ENCODE measurements around the gene ASTN2. TPM values are rescaled to one million over a fixed set of nuclear protein-coding genes. Genes with fewer than 3 reads are reported as not detected.

The ASTN2 gene, protein sequence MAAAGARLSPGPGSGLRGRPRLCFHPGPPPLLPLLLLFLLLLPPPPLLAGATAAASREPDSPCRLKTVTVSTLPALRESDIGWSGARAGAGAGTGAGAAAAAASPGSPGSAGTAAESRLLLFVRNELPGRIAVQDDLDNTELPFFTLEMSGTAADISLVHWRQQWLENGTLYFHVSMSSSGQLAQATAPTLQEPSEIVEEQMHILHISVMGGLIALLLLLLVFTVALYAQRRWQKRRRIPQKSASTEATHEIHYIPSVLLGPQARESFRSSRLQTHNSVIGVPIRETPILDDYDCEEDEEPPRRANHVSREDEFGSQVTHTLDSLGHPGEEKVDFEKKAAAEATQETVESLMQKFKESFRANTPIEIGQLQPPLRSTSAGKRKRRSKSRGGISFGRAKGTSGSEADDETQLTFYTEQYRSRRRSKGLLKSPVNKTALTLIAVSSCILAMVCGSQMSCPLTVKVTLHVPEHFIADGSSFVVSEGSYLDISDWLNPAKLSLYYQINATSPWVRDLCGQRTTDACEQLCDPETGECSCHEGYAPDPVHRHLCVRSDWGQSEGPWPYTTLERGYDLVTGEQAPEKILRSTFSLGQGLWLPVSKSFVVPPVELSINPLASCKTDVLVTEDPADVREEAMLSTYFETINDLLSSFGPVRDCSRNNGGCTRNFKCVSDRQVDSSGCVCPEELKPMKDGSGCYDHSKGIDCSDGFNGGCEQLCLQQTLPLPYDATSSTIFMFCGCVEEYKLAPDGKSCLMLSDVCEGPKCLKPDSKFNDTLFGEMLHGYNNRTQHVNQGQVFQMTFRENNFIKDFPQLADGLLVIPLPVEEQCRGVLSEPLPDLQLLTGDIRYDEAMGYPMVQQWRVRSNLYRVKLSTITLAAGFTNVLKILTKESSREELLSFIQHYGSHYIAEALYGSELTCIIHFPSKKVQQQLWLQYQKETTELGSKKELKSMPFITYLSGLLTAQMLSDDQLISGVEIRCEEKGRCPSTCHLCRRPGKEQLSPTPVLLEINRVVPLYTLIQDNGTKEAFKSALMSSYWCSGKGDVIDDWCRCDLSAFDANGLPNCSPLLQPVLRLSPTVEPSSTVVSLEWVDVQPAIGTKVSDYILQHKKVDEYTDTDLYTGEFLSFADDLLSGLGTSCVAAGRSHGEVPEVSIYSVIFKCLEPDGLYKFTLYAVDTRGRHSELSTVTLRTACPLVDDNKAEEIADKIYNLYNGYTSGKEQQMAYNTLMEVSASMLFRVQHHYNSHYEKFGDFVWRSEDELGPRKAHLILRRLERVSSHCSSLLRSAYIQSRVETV (N-terminal part only)
- polyA plus RNA-seq (ENCODE audit: insufficient read length) = 4.5 TPM

DNA sequence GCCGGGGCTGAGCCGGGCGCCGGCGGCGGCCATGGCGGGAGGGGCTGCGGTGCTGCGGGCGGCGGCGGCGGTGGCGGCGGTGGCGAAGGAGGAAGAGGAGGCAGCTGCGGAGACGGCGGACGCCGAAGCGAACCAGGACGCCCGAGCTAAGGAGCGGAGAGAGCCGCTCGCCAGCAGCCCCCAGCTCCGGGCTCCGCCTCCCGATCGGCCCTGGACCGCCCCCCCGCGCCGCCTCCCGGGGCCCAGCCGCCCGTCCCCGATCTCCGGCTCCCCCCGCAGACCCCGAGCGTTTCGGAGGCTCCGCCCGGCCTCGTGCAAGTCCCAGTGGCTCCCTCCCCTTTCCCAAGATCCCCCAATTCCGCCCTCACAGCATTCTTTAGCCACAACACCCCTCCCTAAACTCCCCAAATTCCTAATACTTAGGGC, at the start of gene ASTN2:
Gene ASTN2 (minus strand): TSS at position 152 of the 426 bp plus-strand sequence. CDS start 119 bp downstream, at position 33.
- no peak for DNase-seq (ENCODE audit: low read depth)

GRCh38 chr9:117462861-117463260, 48.0 kb upstream of the ASTN2 start:
- DNase-seq (ENCODE audit: low read depth) = no peak

DNA sequence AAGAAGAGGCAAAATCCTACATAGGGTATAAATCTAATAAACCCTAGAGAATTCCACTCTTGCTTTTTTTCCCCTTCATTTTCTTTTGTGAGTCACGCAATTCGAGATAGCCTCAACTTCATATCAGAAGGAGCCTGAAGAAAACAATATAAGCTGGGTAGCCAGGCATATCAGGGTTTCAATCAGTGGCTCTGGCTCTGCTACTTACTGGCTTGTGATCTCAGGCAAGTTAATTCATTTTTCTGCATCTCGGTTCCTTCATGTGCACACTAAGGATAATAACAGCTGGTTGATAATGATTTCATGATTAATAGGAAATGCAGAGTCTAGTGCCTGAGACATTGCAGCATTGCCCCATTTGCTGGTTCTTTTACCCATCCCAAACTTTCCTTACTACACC, 46.5 kb upstream of the ASTN2 start:
- DNase-seq (ENCODE audit: low read depth) = no peak

DNA sequence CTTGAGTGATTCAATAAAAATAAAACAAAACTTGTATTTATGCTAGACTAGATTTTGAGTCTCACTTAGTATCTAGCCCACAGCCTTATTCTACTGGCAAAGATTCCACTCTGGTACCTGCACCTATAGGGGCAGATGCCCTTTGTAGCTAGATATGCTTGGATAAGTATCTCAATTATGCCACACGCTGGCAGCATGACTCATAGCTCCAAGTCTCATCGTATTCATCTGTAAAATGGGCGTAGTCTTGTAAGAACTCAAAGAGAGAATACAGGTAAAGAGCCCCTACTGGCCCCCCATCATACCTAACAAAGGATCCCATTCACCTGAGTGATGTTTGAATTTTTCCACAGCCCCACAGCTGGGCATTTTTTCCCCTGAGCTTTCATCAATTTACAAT, 45.9 kb upstream of the ASTN2 start:
- no peak for DNase-seq (ENCODE audit: low read depth)

DNA sequence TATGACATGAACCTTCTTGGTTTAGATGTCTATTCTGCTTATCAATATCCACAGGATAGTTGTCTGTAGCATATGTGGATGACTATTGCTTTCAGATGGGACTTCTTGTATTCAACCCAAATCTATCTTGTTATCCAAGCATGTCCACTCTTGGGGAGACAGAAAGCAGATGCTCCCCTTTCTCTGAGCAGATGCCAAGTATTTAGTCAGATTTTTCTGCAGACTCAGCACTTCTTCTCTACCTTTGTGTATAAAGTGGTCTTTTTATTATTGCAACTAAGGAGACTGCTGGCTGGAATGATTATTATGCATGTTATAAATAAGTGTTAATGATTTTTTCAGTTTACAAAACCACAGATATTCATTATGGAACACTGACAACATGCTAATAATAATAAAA, 45.1 kb upstream of the ASTN2 start:
- no peak for DNase-seq (ENCODE audit: low read depth)

GRCh38 chr9:117458066-117458465, 43.2 kb upstream of the ASTN2 start:
- DNase-seq (ENCODE audit: low read depth) = no peak

DNA sequence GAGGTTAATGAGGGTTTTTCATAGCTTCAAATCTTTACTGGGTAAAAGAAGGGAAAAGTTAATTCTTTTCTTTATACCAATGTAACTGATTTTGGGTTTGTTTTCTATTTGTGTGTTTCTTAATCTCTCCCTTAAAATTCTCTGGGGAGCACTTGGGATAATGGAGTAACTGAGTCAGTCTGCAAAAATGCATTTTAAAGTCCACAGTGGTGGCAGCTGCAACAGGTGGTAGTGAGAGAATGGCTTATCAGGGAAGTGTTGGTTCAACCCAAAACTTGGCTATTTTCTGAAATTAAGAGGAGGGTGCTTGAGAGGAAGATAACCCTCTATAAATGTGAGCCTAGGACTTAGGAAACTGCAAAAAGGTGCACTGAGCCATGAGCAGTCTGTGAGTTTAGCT, 39.9 kb upstream of the ASTN2 start:
- DNase-seq (ENCODE audit: low read depth) = no peak

DNA sequence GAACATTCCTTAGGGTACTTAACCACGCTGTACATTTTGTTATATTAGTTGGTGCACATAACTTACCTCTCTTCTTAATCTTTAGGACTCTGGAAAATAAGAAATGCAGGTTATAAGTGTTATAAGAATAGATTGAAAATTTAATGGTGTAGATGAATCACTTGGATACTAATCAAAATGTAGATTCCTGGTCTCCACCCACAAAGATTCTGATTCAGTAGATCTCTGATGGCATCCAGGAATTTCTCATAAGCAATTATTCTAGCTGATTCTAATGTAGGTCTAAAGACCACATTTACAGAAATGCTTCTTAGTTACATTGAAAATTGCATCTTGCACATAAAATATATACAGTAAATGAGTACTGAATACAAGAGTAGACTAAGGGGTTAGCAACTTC, 38.9 kb upstream of the ASTN2 start:
- no peak for DNase-seq (ENCODE audit: low read depth)

- DNase-seq (ENCODE audit: low read depth) = no peak
Observed at GRCh38 chr9:117451311-117451710, 36.5 kb upstream of the ASTN2 start.

GRCh38 chr9:117448066-117448465, 33.2 kb upstream of the ASTN2 start:
- no peak for DNase-seq (ENCODE audit: low read depth)

GRCh38 chr9:117445631-117446030, 30.8 kb upstream of the ASTN2 start:
- DNase-seq (ENCODE audit: low read depth) = no peak

DNA sequence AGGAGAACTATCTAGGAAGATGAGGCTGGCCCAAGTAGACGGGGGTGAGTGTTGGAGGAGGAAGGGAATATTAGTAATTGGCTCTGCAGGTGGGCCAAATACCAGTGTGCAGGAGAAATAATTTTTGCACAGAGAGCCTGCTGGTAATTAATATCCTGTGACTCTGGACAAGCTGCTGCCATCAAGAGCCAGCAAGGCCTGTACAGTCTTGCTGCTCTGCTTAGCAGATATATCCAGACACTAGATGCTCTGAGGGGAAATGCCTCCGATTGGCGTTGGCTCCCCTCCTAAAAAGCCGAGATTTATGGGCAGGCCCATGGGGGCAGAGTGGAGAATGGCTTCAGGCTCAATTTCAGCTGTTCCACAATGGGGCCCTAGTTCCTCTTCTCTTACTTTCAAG, 29.6 kb upstream of the ASTN2 start:
- no peak for DNase-seq (ENCODE audit: low read depth)

- DNase-seq (ENCODE audit: low read depth) = no peak
Observed at GRCh38 chr9:117437283-117437682, 22.4 kb upstream of the ASTN2 start.

DNA sequence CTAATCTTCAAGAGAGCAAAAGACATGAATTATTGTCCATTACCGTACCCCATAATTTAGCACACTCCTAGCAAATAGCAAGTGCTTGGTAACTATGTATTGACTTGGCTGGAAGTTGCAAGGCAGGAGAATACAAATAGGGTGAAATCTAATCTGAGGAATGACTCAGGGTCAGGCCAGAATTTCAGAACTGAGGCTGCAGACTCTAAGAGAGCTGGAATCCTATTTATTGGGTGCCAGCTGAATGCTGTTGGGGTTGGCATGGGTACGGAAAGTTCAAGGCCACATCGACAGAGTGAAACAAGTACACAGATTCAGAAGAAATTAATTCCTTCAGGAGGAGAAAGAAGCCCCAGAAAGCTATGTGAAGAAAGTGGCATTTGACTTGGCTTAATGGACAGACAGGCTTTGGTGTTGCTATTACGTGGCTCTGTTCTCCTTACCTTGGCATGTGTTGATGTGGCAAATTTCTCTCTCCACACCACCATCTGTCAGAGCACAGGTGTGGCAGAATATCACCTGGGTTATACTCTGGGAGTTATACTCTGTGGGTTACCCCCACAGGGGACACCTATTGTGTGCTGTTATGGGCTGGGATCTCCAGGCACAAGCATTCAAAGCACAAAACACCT, 20.9 kb upstream of the ASTN2 start:
- no peak for DNase-seq (ENCODE audit: low read depth)

- no peak for DNase-seq (ENCODE audit: low read depth)
Observed at GRCh38 chr9:117434566-117434965, 19.7 kb upstream of the ASTN2 start.

DNA sequence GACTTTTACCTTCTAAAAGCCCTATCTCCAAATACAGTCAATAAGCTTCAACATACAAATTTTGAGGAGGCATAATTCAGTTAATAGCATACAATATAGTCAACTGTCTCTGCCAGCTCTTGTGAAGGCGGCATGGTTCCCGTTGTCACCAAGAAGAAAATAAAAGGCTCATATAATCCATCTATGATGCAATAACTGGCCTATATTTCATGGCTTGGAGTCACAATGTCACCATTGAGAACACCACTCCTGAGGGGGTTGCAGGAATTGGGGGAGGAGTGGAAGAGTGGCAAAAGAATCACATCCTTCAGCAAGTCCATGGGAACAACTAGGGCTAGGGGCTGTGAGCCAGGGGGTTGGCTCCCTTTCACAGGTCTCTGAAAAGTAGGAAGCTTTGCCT, 16.0 kb upstream of the ASTN2 start:
- no peak for DNase-seq (ENCODE audit: low read depth)

GRCh38 chr9:117427357-117427913, 12.6 kb upstream of the ASTN2 start:
- DNase-seq (ENCODE audit: low read depth) = no peak

DNA sequence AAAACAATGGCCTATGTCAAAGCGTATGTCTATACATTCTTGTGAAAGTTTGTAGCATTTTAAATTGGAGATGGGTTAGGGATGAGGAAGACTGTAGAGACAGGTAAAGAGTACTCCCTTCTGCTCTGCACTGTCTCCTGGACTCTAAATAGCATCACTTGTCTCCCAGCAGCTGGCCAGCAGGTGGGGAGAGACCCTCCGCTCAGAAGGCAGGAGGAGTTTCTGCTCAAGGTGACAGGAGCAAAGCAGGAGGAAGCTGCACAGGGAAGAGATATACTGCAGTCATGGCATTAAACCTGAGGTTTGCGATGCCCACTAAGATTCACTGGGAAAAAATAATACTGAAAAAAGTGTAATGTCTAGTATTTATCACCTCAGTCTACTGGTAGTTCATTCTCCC, 10.7 kb upstream of the ASTN2 start:
- DNase-seq (ENCODE audit: low read depth) = no peak

DNA sequence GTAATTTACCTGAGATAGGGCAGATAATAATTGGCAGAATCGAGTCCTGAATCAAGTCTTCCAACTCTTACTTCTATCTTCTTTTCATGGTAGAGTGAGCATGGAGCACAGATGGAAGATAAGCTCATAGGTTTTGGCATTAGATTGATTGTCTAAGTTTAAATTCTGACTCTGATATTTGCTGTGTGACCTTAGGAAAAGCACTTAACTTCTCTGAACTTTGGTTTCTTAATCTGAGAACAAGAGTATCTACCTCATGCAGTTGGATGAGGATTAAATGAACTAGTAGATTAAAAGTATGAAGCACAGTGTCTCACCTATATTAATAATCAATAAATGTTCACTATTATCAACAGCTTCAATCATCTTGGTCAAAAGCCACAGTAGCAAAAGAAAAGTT, 9.4 kb upstream of the ASTN2 start:
- DNase-seq (ENCODE audit: low read depth) = no peak

- DNase-seq (ENCODE audit: low read depth) = no peak
Observed at GRCh38 chr9:117418111-117418510, 3.3 kb upstream of the ASTN2 start.

DNA sequence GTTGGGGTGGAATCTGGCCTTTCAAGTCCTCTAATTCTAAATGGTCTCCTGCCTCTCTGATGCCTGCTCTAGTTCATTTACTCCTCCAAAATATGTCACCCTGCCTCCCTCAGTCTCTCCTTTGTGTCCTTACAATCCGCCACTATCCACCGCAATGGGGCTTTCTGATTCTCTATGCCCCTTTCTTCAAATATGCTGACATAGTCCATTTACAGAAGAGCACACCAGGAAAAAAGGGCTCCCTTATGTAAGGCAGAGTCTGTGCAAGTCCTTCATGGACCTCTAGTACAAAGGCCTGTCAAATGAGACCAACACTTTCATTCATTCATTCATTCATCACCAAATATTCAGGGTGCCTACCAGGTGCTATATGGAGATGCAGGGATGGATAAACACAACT, 2.0 kb upstream of the ASTN2 start:
- DNase-seq (ENCODE audit: low read depth) = no peak

All from forelimb muscle (tissue), 1 donor.